ENCODE data around the gene LYPLA2.

- peak; percentile 84 to 87 for TF ChIP-seq POLR2A (IDR thresholded peaks at IDR 0.05)
- peak in 1 of 4 experiments; percentile 9 for TF ChIP-seq CTCF (IDR thresholded peaks at IDR 0.05)
These were observed 12.7 kb upstream of the LYPLA2 start, which contains the start of gene PITHD1 for GRCh38 chr1:23777979-23778814.

All from gastroesophageal sphincter (tissue), 3 donors.